NCI-H2107 treated with DMSO at 0.1 percent for 48 hours (cell line): ENCODE data around the gene CDKL2.

Experiments
- DNase-seq: peaks from one replicate; lab custom pipeline; 2025; ENCODE audit not compliant: unreplicated experiment; lab: John Stamatoyannopoulos, UW

CDKL2 gene

DNA sequence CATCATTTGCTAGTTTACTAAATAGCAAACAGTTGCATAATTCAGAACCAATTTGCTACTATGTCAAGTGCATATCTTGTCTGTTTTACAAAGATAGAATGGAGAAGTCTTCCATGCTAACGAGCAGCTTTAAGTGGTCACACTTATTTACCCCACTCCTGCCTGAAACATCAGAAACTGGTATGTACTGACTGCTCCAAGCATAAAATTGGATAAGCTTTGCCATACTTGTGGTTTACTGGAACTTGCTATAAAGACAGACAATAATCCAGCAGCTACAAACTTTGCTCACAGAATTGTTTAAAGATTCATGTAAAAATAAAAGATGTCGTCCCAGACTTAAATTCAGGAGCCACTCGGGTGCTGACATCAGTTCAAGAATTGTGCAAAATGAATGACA, 13.3 kb upstream of the CDKL2 start:
- no peak for DNase-seq

DNA sequence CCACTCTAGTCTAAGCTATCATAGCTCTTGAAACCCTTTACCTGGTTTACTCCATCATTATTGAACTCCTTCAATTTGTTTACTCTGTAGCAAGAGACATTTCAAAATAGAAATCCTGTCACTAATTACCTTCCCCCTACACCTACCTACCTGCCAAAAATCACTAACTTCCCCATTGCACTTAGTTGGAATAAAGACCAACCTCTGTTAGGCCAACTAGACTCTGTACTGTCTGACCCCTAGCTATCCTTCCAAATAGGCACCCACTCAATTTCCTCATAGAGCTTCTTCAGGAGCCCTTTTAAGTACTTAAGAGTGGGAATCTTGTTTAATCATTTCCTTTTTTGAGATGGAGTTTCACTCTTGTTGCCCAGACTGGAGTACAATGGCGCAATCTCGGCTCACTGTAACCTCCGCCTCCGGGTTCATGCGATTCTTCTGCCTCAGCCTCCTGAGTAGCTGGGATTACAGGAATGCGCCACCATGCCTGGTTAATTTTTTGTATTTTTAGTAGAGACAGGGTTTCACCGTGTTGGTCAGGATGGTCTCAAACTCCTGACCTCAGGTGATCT, 8.9 kb upstream of the CDKL2 start:
- no peak for DNase-seq

DNA sequence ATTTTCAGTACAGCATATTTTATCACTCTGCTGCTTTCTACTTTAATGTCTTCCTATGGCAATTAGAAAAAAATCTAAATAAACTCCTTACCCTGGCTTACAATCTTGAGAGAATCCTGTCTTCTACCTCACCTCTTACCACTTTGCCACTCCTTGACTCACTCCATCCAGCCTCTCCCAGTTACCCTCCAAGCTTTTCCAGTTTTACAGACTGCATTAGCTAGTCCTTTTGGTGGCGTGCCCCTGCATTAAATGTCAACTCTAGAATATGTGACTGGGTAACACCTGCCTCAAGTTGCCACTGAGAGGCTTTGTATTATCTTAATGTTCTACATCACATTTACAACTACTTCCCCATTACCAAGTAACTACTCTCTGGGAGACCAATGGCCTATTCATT, 7.5 kb upstream of the CDKL2 start:
- DNase-seq: no peak

GRCh38 chr4:75637176-75637575, 6.8 kb upstream of the CDKL2 start:
- DNase-seq: no peak

DNA sequence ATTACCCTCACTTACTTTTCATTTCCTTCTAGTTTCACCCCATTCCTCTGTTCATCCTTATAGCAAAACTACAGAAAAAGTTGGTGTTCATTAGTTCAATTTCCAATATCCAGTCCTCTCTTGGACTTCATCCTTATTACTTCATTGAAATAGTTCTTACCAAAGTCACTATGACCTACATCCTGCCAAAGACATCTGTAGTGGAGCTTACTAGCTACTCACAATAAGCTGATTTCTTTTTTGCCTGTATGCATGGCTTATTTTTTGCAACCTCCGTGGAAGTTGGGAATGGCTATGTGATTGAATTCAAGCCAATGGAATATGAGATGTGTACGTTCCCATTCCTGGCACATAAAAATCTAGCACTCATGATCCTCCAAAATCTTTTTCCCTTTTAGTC, 4.6 kb upstream of the CDKL2 start:
- no peak for DNase-seq

DNA sequence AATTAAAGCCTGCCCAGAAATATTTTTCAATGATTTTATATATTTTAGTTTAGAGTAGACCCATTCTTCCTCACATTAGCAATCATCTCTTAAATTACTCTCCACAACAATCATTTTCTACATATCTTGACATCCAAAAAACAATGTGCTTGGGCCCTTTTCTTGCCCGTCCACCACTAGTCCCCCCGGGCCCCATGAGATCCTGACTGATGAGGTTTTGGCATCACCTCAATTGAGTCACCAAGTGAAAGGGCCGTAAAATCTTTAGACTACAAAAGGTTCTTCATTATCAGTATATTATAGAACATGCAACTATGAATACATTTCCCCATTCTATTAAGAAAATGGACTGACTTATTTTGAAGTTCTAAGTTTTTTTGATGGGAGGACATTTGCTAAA, 4.0 kb upstream of the CDKL2 start:
- DNase-seq: no peak

DNA sequence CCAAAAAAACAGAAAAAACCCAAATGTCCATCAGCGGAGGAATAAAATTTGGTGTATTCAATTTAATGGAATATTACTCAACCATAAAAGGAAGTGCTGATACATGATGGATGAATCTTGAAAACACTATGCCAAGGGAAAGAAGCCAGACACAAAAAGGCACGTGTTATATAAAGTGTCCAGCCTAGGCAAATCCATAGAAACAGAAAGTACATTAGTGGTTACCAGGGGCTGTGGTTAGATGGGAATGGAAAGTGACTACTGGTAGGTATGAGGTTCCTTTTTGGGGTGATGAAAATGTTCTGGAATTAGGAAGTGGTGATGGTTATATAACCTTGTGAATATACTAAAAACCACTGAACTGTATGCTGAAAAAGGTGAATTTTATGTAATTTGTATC, 3.5 kb upstream of the CDKL2 start:
- DNase-seq: no peak

GRCh38 chr4:75630937-75631329, 605 bp upstream of the CDKL2 start:
- no peak for DNase-seq

DNA sequence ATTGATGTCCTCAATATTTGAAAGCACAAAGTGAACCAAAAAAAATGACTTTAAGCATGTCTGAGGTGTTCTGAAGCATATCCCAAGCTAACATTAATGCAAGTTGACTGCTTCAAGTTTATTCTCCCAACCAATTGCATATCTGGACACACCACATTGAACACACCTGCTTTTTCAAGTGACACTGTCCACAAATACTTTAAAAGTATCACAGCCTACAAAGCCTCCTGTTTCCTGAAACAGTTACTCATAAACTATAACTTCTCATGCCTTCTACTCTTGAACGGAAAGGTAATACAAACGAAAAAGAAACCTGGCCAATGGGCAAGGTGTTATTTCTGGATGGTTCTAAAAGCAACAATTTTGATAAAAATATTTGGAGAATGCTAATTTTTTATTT, 1.1 kb downstream of the CDKL2 start:
- DNase-seq: no peak

- DNase-seq: no peak
These were observed 7.3 kb downstream of the CDKL2 start for GRCh38 chr4:75623026-75623425.

GRCh38 chr4:75621715-75622114, 8.6 kb downstream of the CDKL2 start:
- DNase-seq: no peak

DNA sequence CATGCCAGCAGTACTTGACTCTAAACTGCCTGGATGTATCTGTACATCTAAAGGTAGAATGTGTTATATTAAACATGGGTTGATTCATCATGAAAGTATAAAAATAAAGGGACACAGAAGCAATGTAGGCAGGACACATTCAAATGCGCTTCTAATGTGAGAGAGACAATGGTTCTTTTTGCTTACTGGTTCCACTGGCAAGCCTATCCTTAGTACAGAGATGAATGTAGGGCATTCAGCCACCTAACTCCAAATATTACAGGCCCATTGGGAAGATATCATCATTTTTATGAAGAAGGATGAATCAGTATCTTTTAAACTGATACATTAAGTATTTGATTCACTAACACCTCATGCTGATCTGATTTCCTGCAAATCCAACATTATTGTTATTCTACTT, 18.0 kb downstream of the CDKL2 start:
- DNase-seq: no peak

DNA sequence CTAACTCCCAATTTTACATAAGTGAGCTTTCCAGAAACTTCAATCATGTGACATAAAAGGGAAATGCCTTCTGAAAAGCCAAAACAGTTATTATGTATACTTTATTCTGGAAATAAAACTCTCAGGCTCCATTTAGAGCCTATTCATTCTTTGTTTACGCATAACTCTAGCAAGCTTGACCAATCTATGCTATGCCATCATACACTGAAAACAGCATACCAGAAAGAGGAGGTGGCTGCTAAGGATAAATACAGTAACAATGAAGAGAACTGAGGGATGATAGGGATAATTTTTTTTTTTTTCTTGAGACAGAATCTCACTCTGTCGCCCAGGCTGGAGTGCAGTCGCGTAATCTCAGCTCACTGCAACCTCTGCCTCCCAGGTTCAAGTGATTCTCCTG, 24.4 kb downstream of the CDKL2 start:
- no peak for DNase-seq

DNA sequence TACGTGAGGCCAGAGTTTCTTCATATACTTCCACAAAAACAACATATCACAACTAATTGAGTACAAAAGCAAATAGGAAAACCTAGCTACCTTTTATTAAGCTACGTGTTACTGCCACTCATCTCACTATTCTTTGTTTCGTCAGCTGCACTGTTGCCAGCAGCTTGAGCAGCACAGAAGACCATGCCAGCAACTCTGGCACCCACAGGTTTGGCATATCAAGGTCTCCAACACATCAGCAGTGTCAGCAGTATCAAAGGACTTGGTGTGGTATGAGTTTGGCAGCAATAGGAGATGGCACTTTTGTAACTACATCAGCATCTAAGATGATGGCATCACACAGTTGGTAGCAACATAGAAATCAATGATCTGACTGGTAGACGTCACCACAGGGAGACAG, 30.7 kb downstream of the CDKL2 start:
- DNase-seq: no peak

DNA sequence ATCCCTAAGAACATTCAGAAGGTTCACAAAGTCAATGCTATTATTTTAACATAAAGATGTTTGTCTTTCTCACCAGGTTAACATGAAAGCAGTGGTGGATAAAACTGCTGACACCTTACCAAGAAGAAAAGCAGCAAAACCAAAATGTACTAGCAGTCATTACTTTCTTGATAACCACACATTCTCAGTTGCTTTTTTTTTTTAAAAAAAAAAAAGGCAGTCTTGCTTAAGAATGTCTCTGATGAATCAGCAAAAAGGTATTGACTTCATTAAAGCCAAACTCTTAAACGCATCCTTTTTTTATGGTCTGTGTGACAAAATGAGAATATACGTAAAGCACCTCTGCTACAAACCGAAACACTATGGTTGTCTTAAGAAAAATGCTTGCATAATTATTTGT, 31.9 kb downstream of the CDKL2 start:
- DNase-seq: no peak

DNA sequence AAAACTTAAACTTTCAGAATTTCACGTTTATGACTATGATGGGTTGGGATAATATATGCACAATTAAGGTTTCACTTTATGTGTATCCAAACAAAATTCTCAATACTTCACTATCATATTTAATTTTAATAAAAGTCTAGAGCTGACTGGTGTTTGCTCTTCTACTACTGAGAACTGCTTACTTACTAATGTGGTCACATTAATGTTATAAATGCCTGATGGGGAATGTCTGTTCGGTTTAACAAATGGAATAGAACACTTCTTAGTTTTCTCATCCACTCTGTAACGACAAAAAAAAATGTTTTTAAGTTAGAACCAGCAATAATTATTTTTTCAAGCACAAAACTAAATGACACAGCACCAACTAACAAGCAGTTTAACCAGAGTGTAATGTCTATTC, 34.3 kb downstream of the CDKL2 start:
- DNase-seq: no peak

DNA sequence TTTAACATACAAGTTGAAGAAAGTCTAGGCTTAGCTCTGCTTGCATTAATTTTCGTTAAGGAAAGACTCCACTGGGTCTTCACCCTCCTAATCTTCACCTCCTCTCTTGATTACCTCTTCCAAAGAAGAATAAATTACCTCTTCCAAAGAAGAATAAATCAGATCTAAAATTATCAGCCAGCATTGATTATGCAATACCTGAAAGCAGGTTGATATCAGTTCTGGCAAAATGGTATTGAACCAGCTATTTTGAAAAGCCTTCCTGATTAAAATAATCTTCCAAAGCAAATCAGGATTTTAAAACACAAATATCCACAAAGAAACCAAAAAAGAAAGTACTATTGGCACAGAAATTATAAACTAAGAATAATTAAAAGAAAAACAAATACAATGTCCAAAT, 36.9 kb downstream of the CDKL2 start:
- no peak for DNase-seq

GRCh38 chr4:75584067-75584466, 46.3 kb downstream of the CDKL2 start:
- DNase-seq: no peak

- DNase-seq: no peak
These were observed 62.6 kb downstream of the CDKL2 start for GRCh38 chr4:75567725-75568124.

DNA sequence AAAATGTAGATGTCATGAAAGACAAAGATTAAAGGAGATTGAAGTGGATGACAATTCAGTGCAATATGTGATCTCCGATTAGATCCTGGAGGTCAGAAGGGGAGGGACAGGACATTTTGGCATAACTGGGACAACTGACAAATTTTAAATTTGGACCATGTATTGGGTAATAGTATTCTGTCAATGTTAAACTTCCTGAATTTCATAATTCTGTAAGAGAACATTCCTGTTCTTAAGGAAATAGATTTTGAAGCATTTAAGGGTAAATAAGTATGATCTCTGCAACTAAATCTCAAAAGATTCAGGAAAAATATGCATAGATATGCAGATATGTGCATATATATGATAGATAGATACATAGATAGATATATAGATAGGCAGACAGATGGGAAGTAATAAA, 63.4 kb downstream of the CDKL2 start:
- no peak for DNase-seq

GRCh38 chr4:75565481-75565880, 64.8 kb downstream of the CDKL2 start:
- DNase-seq: no peak

DNA sequence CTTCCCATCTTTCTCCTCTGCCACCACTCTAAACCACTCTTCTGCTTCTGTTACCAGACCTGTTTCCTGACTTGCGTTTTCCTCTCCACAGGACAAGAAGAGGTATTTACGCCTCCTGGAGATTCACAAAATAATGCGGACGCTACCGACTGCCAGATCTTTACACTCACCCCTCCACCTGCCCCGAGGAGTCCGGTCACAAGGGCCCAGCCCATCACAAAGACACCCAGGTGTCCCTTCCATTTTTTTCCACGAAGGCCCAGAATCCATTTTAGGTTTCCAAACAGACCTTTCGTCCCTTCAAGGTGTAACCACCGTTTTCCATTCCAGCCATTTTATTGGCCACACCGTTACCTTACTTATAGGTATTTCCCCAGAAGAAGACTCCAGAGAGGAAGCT, 66.3 kb downstream of the CDKL2 start:
- DNase-seq: no peak

- DNase-seq: no peak
These were observed 68.5 kb downstream of the CDKL2 start for GRCh38 chr4:75561789-75562188.

DNA sequence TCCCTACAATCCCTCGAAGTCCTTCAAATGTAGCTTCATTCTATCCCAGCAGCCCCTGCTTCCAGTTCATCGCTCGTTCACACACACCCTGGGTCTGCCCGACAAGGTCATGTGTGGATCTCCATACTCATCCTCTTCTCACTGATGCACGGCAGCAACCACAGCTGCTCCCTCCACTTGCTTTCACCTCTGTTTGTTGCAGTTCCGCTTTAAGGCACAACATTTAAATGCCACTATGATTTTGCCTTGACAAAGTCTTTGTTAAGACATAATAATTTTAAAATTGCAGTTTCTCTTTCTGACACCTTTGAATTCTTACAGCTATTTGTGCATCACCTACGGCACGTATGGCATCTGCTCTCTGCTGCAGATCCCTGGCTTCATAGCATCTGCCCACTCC, 72.6 kb downstream of the CDKL2 start:
- DNase-seq: no peak
